Upper lobe of left lung (tissue), 4 donors: ENCODE results near the gene ATF7.

Experiments used
- POLR2A ChIP-seq, 4 donors: fragments of 450-650 bp; IDR thresholded peaks; one replicate each; pipeline ENCODE4 v1.5.1; 2016 to 2017; ENCODE audit warnings: antibody characterized with exemption in 4 of 4, mild to moderate bottlenecking in 2 of 4
- POLR2AphosphoS5 ChIP-seq, 2 donors: sonication (generic); formaldehyde crosslinking; IDR thresholded peaks; one replicate each; pipeline ENCODE4 v1.5.1; 2017; ENCODE audit warnings: antibody characterized with exemption in 2 of 2
- TF ChIP-seq, protein P1 (sequence below), 6 experiments: fragments of 450-650 bp in 4 of 6; fragments of 200-600 bp in 2 of 6; sonication (generic) in 2 of 6; IDR thresholded peaks; one replicate each; pipeline ENCODE4 v1.5.1; 2016 to 2019; ENCODE audit warnings: antibody characterized with exemption in 6 of 6

DNA sequence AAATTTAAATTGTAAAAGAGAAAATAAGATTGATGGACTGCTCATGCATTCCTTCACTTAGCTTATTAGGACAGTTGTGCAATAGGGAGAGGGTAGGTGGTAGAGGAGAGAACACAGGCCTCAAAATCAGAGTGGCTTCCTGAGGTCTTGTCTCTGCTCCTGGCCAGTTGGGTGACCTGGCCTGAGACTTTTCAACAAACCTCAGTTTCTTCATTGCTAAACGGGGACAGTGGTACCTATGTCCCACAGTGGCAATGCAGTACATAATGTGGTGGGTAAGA lies 129.5 kb downstream of the ATF7 start:
- no peak for TF ChIP-seq POLR2A (IDR thresholded peaks at IDR 0.05)
- TF ChIP-seq, protein P1, sequence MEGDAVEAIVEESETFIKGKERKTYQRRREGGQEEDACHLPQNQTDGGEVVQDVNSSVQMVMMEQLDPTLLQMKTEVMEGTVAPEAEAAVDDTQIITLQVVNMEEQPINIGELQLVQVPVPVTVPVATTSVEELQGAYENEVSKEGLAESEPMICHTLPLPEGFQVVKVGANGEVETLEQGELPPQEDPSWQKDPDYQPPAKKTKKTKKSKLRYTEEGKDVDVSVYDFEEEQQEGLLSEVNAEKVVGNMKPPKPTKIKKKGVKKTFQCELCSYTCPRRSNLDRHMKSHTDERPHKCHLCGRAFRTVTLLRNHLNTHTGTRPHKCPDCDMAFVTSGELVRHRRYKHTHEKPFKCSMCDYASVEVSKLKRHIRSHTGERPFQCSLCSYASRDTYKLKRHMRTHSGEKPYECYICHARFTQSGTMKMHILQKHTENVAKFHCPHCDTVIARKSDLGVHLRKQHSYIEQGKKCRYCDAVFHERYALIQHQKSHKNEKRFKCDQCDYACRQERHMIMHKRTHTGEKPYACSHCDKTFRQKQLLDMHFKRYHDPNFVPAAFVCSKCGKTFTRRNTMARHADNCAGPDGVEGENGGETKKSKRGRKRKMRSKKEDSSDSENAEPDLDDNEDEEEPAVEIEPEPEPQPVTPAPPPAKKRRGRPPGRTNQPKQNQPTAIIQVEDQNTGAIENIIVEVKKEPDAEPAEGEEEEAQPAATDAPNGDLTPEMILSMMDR (IDR thresholded peaks at IDR 0.05): no peak
- TF ChIP-seq POLR2AphosphoS5 (IDR thresholded peaks at IDR 0.05): no peak
